ENCODE data around the gene CYFIP2. TPM values are rescaled to one million over a fixed set of nuclear protein-coding genes. Genes with fewer than 3 reads are reported as not detected.
A peak's percentile ranks its signal among the peaks of the same experiment; 100 is the strongest.

CYFIP2 gene
- total and polyA plus RNA-seq, 2 donors from 2014 or later = 128 to 217 TPM

- no peak overlapping the region for H3K9ac ChIP-seq (ENCODE audit: low read length in 3 of 3)
- H3K4me3 ChIP-seq (ENCODE audit: low read length in 3 of 3) = no peak overlapping the region
- H3K9me3 ChIP-seq (ENCODE audit: control insufficient read depth in 2 of 3, insufficient read depth in 1 of 3, low read length in 3 of 3) = no peaks in the 10 kb centered on the region
- DNase-seq (no peak), FAIRE-seq (no peak)
- H3K27ac ChIP-seq (ENCODE audit: low read depth in 2 of 2, low read length in 2 of 2) = no peak overlapping the region
- H3K36me3 ChIP-seq (ENCODE audit: control insufficient read depth in 2 of 3, insufficient read depth in 3 of 3, low read length in 3 of 3) = no peaks in the 10 kb centered on the region
- intact Hi-C loops (cut with DNase I) = loop anchor here (10.0 kb wide), 1 partner anchor 281 kb away; no protein-coding TSS in a partner anchor
- no peak for TF ChIP-seq CTCF (IDR thresholded peaks at IDR 0.05; ENCODE audit: borderline replicate concordance, extremely low read depth, insufficient read depth)
- no peaks in the 10 kb centered on the region for H3K27me3 ChIP-seq (ENCODE audit: control insufficient read depth, insufficient read depth, low read length)
- no peaks in the 10 kb centered on the region for H3K4me1 ChIP-seq (ENCODE audit: control insufficient read depth in 2 of 3, insufficient read depth in 2 of 3, low read depth in 1 of 3, low read length in 3 of 3)
Measured at GRCh38 chr5:157434096-157434495, 168.2 kb downstream of the CYFIP2 start.

GRCh38 chr5:157443041-157443549, 177.2 kb downstream of the CYFIP2 start:
- Histone ChIP-seq H3K9ac (ENCODE audit: low read length in 3 of 3) (no peak overlapping the region), H3K4me3 (ENCODE audit: low read length in 3 of 3) (no peak overlapping the region), H3K36me3 (ENCODE audit: control insufficient read depth in 2 of 3, insufficient read depth in 3 of 3, low read length in 3 of 3) (no peaks in the 10 kb centered on the region), H3K27ac (ENCODE audit: low read depth in 2 of 2, low read length in 2 of 2) (no peak overlapping the region), H3K27me3 (ENCODE audit: control insufficient read depth, insufficient read depth, low read length) (no peaks in the 10 kb centered on the region), H3K4me1 (ENCODE audit: control insufficient read depth in 2 of 3, insufficient read depth in 2 of 3, low read depth in 1 of 3, low read length in 3 of 3) (no peaks in the 10 kb centered on the region), H3K9me3 (ENCODE audit: control insufficient read depth in 2 of 3, insufficient read depth in 1 of 3, low read length in 3 of 3) (no peaks in the 10 kb centered on the region)
- intact Hi-C loops (cut with DNase I) = no loop called here
- DNase-seq (peak in 2 of 5 donors; percentile 40 to 74), FAIRE-seq (no peak)
- no peak for TF ChIP-seq CTCF (IDR thresholded peaks at IDR 0.05; ENCODE audit: borderline replicate concordance, extremely low read depth, insufficient read depth)

GRCh38 chr5:157444224-157444623, 178.3 kb downstream of the CYFIP2 start:
- no peak for FAIRE-seq
- H3K9me3 ChIP-seq (ENCODE audit: control insufficient read depth in 2 of 3, insufficient read depth in 1 of 3, low read length in 3 of 3) = no peaks in the 10 kb centered on the region
- intact Hi-C loops (cut with DNase I) = no loop called here
- no peaks in the 10 kb centered on the region for H3K36me3 ChIP-seq (ENCODE audit: control insufficient read depth in 2 of 3, insufficient read depth in 3 of 3, low read length in 3 of 3)
- no peaks in the 10 kb centered on the region for H3K27me3 ChIP-seq (ENCODE audit: control insufficient read depth, insufficient read depth, low read length)
- DNase-seq = no peak
- no peak overlapping the region for H3K9ac ChIP-seq (ENCODE audit: low read length in 3 of 3)
- no peaks in the 10 kb centered on the region for H3K4me1 ChIP-seq (ENCODE audit: control insufficient read depth in 2 of 3, insufficient read depth in 2 of 3, low read depth in 1 of 3, low read length in 3 of 3)
- no peak for TF ChIP-seq CTCF (IDR thresholded peaks at IDR 0.05; ENCODE audit: borderline replicate concordance, extremely low read depth, insufficient read depth)
- H3K27ac ChIP-seq (ENCODE audit: low read depth in 2 of 2, low read length in 2 of 2) = no peak overlapping the region
- no peak overlapping the region for H3K4me3 ChIP-seq (ENCODE audit: low read length in 3 of 3)

Other genes starting within 250 kb of the CYFIP2 start
- 114 TPM for gene HAVCR1, start 207.0 kb upstream of the CYFIP2 start, total RNA-seq
- gene HAVCR1, start 207.0 kb upstream of the CYFIP2 start, polyA plus RNA-seq (ENCODE audit: insufficient read depth, low read depth, low replicate concordance) = 0.65 TPM
- 14.6 TPM for gene HAVCR2, start 157.1 kb upstream of the CYFIP2 start, total RNA-seq
- gene HAVCR2, start 157.1 kb upstream of the CYFIP2 start, polyA plus RNA-seq (ENCODE audit: insufficient read depth, low read depth, low replicate concordance) = 17.5 TPM
- 18.2 TPM for gene MED7, start 123.3 kb upstream of the CYFIP2 start, total RNA-seq
- 28.6 TPM for gene MED7, start 123.3 kb upstream of the CYFIP2 start, polyA plus RNA-seq (ENCODE audit: insufficient read depth, low read depth, low replicate concordance)
- not detected for gene GARIN3, start 99.9 kb upstream of the CYFIP2 start, total RNA-seq
- not detected for gene GARIN3, start 99.9 kb upstream of the CYFIP2 start, polyA plus RNA-seq (ENCODE audit: insufficient read depth, low read depth, low replicate concordance)
- gene ITK, start 85.3 kb upstream of the CYFIP2 start, total RNA-seq = 14.0 TPM
- 0.11 TPM for gene ITK, start 85.3 kb upstream of the CYFIP2 start, polyA plus RNA-seq (ENCODE audit: insufficient read depth, low read depth, low replicate concordance)
- gene NIPAL4, start 194.1 kb downstream of the CYFIP2 start, total RNA-seq = not detected
- not detected for gene NIPAL4, start 194.1 kb downstream of the CYFIP2 start, polyA plus RNA-seq (ENCODE audit: insufficient read depth, low read depth, low replicate concordance)

Measured in kidney (tissue), 14 donors.